ENCODE data around the gene LCORL.
A peak's percentile ranks its signal among the peaks of the same experiment; 100 is the strongest.

LCORL gene

GRCh38 chr4:17816142-17816541 is 205.4 kb downstream of the LCORL start:
- no peak for DNase-seq (ENCODE audit: low read depth in 1 of 2, low spot score in 1 of 2)
- TF ChIP-seq GABPA (IDR thresholded peaks at IDR 0.05; ENCODE audit: low read depth) (no peak), SPI1 (IDR thresholded peaks at IDR 0.05; ENCODE audit: borderline replicate concordance, low read depth) (no peak), POLR2AphosphoS5 (IDR thresholded peaks at IDR 0.05; ENCODE audit: low read depth) (no peak)
- TF ChIP-seq, protein P1, sequence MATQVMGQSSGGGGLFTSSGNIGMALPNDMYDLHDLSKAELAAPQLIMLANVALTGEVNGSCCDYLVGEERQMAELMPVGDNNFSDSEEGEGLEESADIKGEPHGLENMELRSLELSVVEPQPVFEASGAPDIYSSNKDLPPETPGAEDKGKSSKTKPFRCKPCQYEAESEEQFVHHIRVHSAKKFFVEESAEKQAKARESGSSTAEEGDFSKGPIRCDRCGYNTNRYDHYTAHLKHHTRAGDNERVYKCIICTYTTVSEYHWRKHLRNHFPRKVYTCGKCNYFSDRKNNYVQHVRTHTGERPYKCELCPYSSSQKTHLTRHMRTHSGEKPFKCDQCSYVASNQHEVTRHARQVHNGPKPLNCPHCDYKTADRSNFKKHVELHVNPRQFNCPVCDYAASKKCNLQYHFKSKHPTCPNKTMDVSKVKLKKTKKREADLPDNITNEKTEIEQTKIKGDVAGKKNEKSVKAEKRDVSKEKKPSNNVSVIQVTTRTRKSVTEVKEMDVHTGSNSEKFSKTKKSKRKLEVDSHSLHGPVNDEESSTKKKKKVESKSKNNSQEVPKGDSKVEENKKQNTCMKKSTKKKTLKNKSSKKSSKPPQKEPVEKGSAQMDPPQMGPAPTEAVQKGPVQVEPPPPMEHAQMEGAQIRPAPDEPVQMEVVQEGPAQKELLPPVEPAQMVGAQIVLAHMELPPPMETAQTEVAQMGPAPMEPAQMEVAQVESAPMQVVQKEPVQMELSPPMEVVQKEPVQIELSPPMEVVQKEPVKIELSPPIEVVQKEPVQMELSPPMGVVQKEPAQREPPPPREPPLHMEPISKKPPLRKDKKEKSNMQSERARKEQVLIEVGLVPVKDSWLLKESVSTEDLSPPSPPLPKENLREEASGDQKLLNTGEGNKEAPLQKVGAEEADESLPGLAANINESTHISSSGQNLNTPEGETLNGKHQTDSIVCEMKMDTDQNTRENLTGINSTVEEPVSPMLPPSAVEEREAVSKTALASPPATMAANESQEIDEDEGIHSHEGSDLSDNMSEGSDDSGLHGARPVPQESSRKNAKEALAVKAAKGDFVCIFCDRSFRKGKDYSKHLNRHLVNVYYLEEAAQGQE (IDR thresholded peaks at IDR 0.05; ENCODE audit: insufficient replicate concordance, low read depth): no peak
- TF ChIP-seq, protein P2, sequence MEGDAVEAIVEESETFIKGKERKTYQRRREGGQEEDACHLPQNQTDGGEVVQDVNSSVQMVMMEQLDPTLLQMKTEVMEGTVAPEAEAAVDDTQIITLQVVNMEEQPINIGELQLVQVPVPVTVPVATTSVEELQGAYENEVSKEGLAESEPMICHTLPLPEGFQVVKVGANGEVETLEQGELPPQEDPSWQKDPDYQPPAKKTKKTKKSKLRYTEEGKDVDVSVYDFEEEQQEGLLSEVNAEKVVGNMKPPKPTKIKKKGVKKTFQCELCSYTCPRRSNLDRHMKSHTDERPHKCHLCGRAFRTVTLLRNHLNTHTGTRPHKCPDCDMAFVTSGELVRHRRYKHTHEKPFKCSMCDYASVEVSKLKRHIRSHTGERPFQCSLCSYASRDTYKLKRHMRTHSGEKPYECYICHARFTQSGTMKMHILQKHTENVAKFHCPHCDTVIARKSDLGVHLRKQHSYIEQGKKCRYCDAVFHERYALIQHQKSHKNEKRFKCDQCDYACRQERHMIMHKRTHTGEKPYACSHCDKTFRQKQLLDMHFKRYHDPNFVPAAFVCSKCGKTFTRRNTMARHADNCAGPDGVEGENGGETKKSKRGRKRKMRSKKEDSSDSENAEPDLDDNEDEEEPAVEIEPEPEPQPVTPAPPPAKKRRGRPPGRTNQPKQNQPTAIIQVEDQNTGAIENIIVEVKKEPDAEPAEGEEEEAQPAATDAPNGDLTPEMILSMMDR (IDR thresholded peaks at IDR 0.05; ENCODE audit: insufficient read depth, low read length): no peak

GRCh38 chr4:17814140-17814539 is 207.4 kb downstream of the LCORL start:
- no peaks in the 10 kb centered on the region for H3K27me3 ChIP-seq (ENCODE audit: insufficient read depth, poor library complexity, severe bottlenecking)
- H3K27ac ChIP-seq (replicated peaks): no peak overlapping the region
- no peak for TF ChIP-seq POLR2AphosphoS5 (IDR thresholded peaks at IDR 0.05; ENCODE audit: low read depth)
- TF ChIP-seq, protein P2 (IDR thresholded peaks at IDR 0.05; ENCODE audit: insufficient read depth, low read length): no peak
- TF ChIP-seq, protein P1 (IDR thresholded peaks at IDR 0.05; ENCODE audit: insufficient replicate concordance, low read depth): no peak
- peak; percentile 43; the same call in 1 of the 2 replicates for TF ChIP-seq SPI1 (IDR thresholded peaks at IDR 0.05; ENCODE audit: borderline replicate concordance, low read depth)
- TF ChIP-seq GABPA (IDR thresholded peaks at IDR 0.05; ENCODE audit: low read depth): no peak
- DNase-seq (ENCODE audit: low read depth in 1 of 2, low spot score in 1 of 2): peak in 1 of 2 experiments; percentile 51
- H3K4me3 ChIP-seq (replicated peaks; ENCODE audit: insufficient read depth, low read length): no peak overlapping the region

More at GRCh38 chr4:17816142-17816541, 205.4 kb downstream of the LCORL start:
- Histone ChIP-seq H3K27ac (replicated peaks) (no peak overlapping the region), H3K4me3 (replicated peaks; ENCODE audit: insufficient read depth, low read length) (no peak overlapping the region), H3K27me3 (ENCODE audit: insufficient read depth, poor library complexity, severe bottlenecking) (no peaks in the 10 kb centered on the region)

DNA sequence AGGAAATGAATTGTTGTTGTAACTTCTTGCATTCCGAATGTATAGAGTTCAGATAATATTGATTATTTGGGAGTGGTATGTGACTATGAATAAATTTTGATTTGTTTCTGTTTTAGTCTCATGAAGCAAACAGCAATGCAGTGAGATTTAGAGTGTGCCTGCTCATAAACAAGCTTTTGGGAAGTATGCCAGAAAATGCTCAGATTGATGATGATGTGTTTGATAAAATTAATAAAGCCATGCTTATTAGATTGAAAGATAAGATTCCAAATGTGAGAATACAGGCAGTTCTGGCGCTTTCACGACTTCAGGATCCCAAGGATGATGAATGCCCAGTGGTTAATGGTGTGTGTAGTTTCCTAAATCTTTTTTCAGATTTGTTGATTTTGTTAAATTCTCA is 208.8 kb downstream of the LCORL start:
- H3K27ac ChIP-seq (replicated peaks): no peak overlapping the region
- TF ChIP-seq SPI1 (IDR thresholded peaks at IDR 0.05; ENCODE audit: borderline replicate concordance, low read depth): no peak
- TF ChIP-seq GABPA (IDR thresholded peaks at IDR 0.05; ENCODE audit: low read depth): no peak
- TF ChIP-seq POLR2AphosphoS5 (IDR thresholded peaks at IDR 0.05; ENCODE audit: low read depth): no peak
- TF ChIP-seq, protein P1 (IDR thresholded peaks at IDR 0.05; ENCODE audit: insufficient replicate concordance, low read depth): no peak
- TF ChIP-seq, protein P2 (IDR thresholded peaks at IDR 0.05; ENCODE audit: insufficient read depth, low read length): no peak

More for the DNA sequence above, 208.8 kb downstream of the LCORL start:
- DNase-seq (ENCODE audit: low read depth in 1 of 2, low spot score in 1 of 2): no peak
- Histone ChIP-seq H3K27me3 (ENCODE audit: insufficient read depth, poor library complexity, severe bottlenecking) (no peaks in the 10 kb centered on the region), H3K4me3 (replicated peaks; ENCODE audit: insufficient read depth, low read length) (peak overlapping the region; percentile 82; the same call in 1 of the 2 replicates)
